Heart left ventricle (tissue), 13 donors: ENCODE data around the gene CHCHD5.

Source experiments
- POLR2A ChIP-seq, 2 donors: fragments of 450-650 bp; IDR thresholded peaks; one replicate each; pipeline ENCODE4 v1.6.1; 2017; ENCODE audit warnings: antibody characterized with exemption in 2 of 2, mild to moderate bottlenecking in 2 of 2, moderate library complexity in 2 of 2
- TF ChIP-seq, protein P1 (sequence below), 12 donors: fragments of 200-600 bp; sonication (generic) in 4 of 12; IDR thresholded peaks; one replicate each; pipeline versions ENCODE4 v1.5.0 to v1.8.0; 2018 to 2022; ENCODE audit warnings: antibody characterized with exemption in 12 of 12, mild to moderate bottlenecking in 5 of 12
- donor health status: ischemic (EF 13 %, LVEDD 7.1; RV severe dilation, severe dysfunction).
- donor health status: DM: no; HTN: yes; CAD: no.
- donor health status: DM: no; HTN: no; CAD: no.
- donor health status: ischemic (EF 25% LVEDD 6.9; RV normal size, moderate dysfunction).
- donor health status: ischemic (EF 25% LVEDD 5.7; RV mildly dilated, moderate dysfunction).
- donor health status: ischemic (EF 35%, LVEDD 5.7; RV mildly dilated, moderate dysfunction).
- donor health status: nonischemic (EF 11% LVEDD 7.7; RV severe dilation, severe dysfunction).
- donor health status: DM: yes; HTN: yes; CAD: no.
- donor health status: PGD.
- donor health status: ischemic (EF 29% LVEDD 5.4; RV normal size, mild dysfunction).
- donor health status: nonischemic (EF 23%, LVEDD 6.1; RV moderate dilation, normal function).

DNA sequence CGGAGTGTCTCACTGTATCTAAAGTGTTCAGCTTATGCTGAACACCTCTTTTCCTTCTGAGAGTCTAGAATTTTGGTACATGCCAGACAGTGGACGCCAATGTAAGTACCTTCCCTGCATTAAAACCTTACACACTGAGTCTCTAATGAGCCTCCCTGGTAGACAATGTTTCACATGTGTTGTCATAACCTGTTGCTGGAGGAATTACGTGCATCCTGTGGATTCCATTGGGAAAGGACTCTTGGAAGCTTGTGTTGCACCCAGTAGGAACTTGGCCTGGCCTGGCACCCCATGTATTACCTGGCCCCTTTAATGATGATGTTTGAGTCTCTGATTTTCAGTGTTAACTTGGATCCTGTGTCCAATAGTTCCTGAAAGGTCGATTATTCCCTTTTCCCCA is 20.5 kb downstream of the CHCHD5 start:
- no peak for TF ChIP-seq POLR2A (IDR thresholded peaks at IDR 0.05)
- TF ChIP-seq, protein P1, sequence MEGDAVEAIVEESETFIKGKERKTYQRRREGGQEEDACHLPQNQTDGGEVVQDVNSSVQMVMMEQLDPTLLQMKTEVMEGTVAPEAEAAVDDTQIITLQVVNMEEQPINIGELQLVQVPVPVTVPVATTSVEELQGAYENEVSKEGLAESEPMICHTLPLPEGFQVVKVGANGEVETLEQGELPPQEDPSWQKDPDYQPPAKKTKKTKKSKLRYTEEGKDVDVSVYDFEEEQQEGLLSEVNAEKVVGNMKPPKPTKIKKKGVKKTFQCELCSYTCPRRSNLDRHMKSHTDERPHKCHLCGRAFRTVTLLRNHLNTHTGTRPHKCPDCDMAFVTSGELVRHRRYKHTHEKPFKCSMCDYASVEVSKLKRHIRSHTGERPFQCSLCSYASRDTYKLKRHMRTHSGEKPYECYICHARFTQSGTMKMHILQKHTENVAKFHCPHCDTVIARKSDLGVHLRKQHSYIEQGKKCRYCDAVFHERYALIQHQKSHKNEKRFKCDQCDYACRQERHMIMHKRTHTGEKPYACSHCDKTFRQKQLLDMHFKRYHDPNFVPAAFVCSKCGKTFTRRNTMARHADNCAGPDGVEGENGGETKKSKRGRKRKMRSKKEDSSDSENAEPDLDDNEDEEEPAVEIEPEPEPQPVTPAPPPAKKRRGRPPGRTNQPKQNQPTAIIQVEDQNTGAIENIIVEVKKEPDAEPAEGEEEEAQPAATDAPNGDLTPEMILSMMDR (IDR thresholded peaks at IDR 0.05): no peak
